H1 (cell line): ENCODE results near the gene SYPL1. TPM values are rescaled to one million over a fixed set of nuclear protein-coding genes. Genes with fewer than 3 reads are reported as not detected.

Experiments
- CTCF ChIA-PET: fragments of 300-600 bp; sonication (Branson Sonifier 250); formaldehyde crosslinking; loops from one replicate; lab custom pipeline; 2021; ENCODE audit not compliant: partially characterized antibody; lab: Charles Lee
- POLR2A ChIA-PET: fragments of 300-600 bp; sonication (Branson Sonifier 250); formaldehyde crosslinking; loops from one replicate; lab custom pipeline; 2021; ENCODE audit warnings: inconsistent platforms; ENCODE audit not compliant: partially characterized antibody; lab: Charles Lee
- DNase-seq, 2 experiments: peaks; one replicate each; pipeline versions ENCODE4 v3.0.0 to v3.0.0-alpha.2; 2010 to 2022; ENCODE audit warnings: low spot score in 2 of 2, low read depth in 1 of 2, mixed read lengths in 1 of 2
- FAIRE-seq: peaks from 2 replicates; lab custom pipeline; 2011; peaks lifted over from hg19 to GRCh38; lab: Jason Lieb, UNC
- H2AFZ ChIP-seq: 2 replicates; pipeline ENCODE4 v1.8.1; 2012; ENCODE audit warnings: low read length, inconsistent platforms
- H2AK5ac ChIP-seq: 2 replicates; pipeline ENCODE4 v1.6.1; 2013; ENCODE audit warnings: low read depth, low read length
- H2BK120ac ChIP-seq: replicated peaks from 2 replicates; pipeline ENCODE3; 2013; ENCODE audit warnings: low read depth, low read length, inconsistent platforms
- H2BK12ac ChIP-seq: 2 replicates; pipeline ENCODE4 v1.6.1; 2013; ENCODE audit warnings: low read depth, low read length
- H2BK15ac ChIP-seq: 2 replicates; pipeline ENCODE4 v1.6.1; 2013; ENCODE audit warnings: low read length
- H2BK20ac ChIP-seq: 2 replicates; pipeline ENCODE4 v1.6.1; 2013; ENCODE audit warnings: low read length
- H2BK5ac ChIP-seq: 2 replicates; pipeline ENCODE4 v1.6.1; 2013; ENCODE audit warnings: low read depth, low read length
- H3K14ac ChIP-seq: 2 replicates; pipeline ENCODE4 v1.6.1; 2013; ENCODE audit warnings: inconsistent platforms; ENCODE audit not compliant: insufficient read length
- H3K18ac ChIP-seq: 2 replicates; pipeline ENCODE4 v1.6.1; 2013; ENCODE audit warnings: low read length; ENCODE audit errors: extremely low read depth
- H3K23ac ChIP-seq: 2 replicates; pipeline ENCODE4 v1.6.1; 2013; ENCODE audit warnings: inconsistent platforms; ENCODE audit not compliant: insufficient read length
- H3K23me2 ChIP-seq: 2 replicates; pipeline ENCODE4 v1.6.1; 2013; ENCODE audit warnings: low read depth, low read length
- H3K27ac ChIP-seq: 2 replicates; pipeline ENCODE4 v1.6.1; 2011; ENCODE audit warnings: low read depth, low read length, inconsistent platforms
- H3K27me3 ChIP-seq, 4 experiments: replicated peaks in 1 of 4; 1 replicate in 1 of 4; 2 replicates in 3 of 4; pipeline versions ENCODE4 v1.6.1 to v1.8.1; 2011 to 2013; ENCODE audit warnings: low read length in 3 of 4, mild to moderate bottlenecking in 3 of 4, inconsistent platforms in 2 of 4, mixed read lengths in 2 of 4, moderate library complexity in 1 of 4; ENCODE audit not compliant: control insufficient read depth in 3 of 4, insufficient read depth in 3 of 4; ENCODE audit errors: extremely low read depth in 1 of 4
- H3K36me3 ChIP-seq, 4 experiments: 2 replicates each; pipeline versions ENCODE4 v1.6.1 to v1.8.1; 2011 to 2013; ENCODE audit warnings: mild to moderate bottlenecking in 4 of 4, low read length in 3 of 4, moderate library complexity in 2 of 4, control low read depth in 1 of 4, inconsistent platforms in 1 of 4; ENCODE audit not compliant: insufficient read depth in 4 of 4, control insufficient read depth in 2 of 4
- H3K4ac ChIP-seq: replicated peaks from 2 replicates; pipeline ENCODE3; 2013; ENCODE audit warnings: low read length, low read depth, mixed read lengths, inconsistent platforms; ENCODE audit not compliant: insufficient read length
- H3K4me1 ChIP-seq, 4 experiments: replicated peaks in 1 of 4; 1 replicate in 1 of 4; 2 replicates in 3 of 4; pipeline versions ENCODE4 v1.6.1 to v1.8.1; 2011 to 2013; ENCODE audit warnings: low read length in 3 of 4, inconsistent platforms in 2 of 4, mixed read lengths in 1 of 4; ENCODE audit not compliant: insufficient read depth in 4 of 4, control insufficient read depth in 3 of 4
- H3K4me2 ChIP-seq, 2 experiments: 2 replicates each; pipeline versions ENCODE4 v1.6.1 to v1.8.1; 2011 to 2013; ENCODE audit warnings: low read depth in 2 of 2, low read length in 2 of 2, control low read depth in 1 of 2, inconsistent platforms in 1 of 2, mild to moderate bottlenecking in 1 of 2; ENCODE audit not compliant: insufficient read depth in 1 of 2
- H3K4me3 ChIP-seq, 4 experiments: fragments of 200-600, 300-600 bp in 1 of 4; sonication (generic), shearing (Covaris generic), sonication (Bioruptor Twin) in 1 of 4; 2 replicates each; pipeline versions ENCODE4 v1.5.1 to v1.8.1; 2011 to 2016; ENCODE audit warnings: low read length in 4 of 4, low read depth in 3 of 4, control low read depth in 2 of 4, inconsistent platforms in 2 of 4, mild to moderate bottlenecking in 2 of 4, mixed read lengths in 1 of 4, moderate library complexity in 1 of 4; ENCODE audit not compliant: insufficient read depth in 2 of 4; ENCODE audit errors: extremely low read depth in 1 of 4
- H3K56ac ChIP-seq: replicated peaks from 2 replicates; pipeline ENCODE3; 2013; ENCODE audit warnings: low read depth, mild to moderate bottlenecking, mixed read lengths, low read length, inconsistent platforms; ENCODE audit not compliant: insufficient read length
- H3K79me1 ChIP-seq: 2 replicates; pipeline ENCODE4 v1.6.1; 2013; ENCODE audit warnings: low read depth, low read length, control low read depth
- H3K79me2 ChIP-seq, 2 experiments: 2 replicates each; pipeline versions ENCODE4 v1.6.1 to v1.8.1; 2012 to 2013; ENCODE audit warnings: low read length in 2 of 2, mild to moderate bottlenecking in 2 of 2, inconsistent platforms in 1 of 2; ENCODE audit not compliant: insufficient read depth in 2 of 2, control insufficient read depth in 1 of 2
- H3K9ac ChIP-seq, 4 experiments: replicated peaks in 1 of 4; 1 replicate in 1 of 4; 2 replicates in 3 of 4; pipeline versions ENCODE4 v1.6.1 to v1.8.1; 2011 to 2013; ENCODE audit warnings: low read depth in 3 of 4, low read length in 3 of 4, control low read depth in 2 of 4, mild to moderate bottlenecking in 2 of 4, moderate library complexity in 2 of 4, inconsistent platforms in 1 of 4; ENCODE audit errors: extremely low read depth in 1 of 4
- H3K9me3 ChIP-seq, 2 experiments: 2 replicates each; pipeline versions ENCODE4 v1.6.1 to v1.8.1; 2012 to 2013; ENCODE audit warnings: mild to moderate bottlenecking in 2 of 2, moderate library complexity in 2 of 2, control low read depth in 1 of 2, inconsistent platforms in 1 of 2, low read depth in 1 of 2, low read length in 1 of 2, mixed read lengths in 1 of 2; ENCODE audit not compliant: insufficient read depth in 2 of 2
- H4K20me1 ChIP-seq, 2 experiments: replicated peaks in 1 of 2; 2 replicates each; pipeline versions ENCODE3 to v1.8.1; 2011 to 2013; ENCODE audit warnings: inconsistent platforms in 2 of 2, low read length in 2 of 2, mild to moderate bottlenecking in 1 of 2; ENCODE audit not compliant: insufficient read depth in 2 of 2, control insufficient read depth in 1 of 2
- H4K5ac ChIP-seq: 2 replicates; pipeline ENCODE4 v1.6.1; 2013; ENCODE audit warnings: low read length, low read depth, mixed read lengths, inconsistent platforms; ENCODE audit not compliant: insufficient read length
- H4K8ac ChIP-seq: 2 replicates; pipeline ENCODE4 v1.8.0; 2013; ENCODE audit warnings: mild to moderate bottlenecking, moderate library complexity, low read length, inconsistent platforms; ENCODE audit not compliant: insufficient read depth; ENCODE audit errors: extremely low read depth
- H4K91ac ChIP-seq: replicated peaks from 2 replicates; pipeline ENCODE3; 2013; ENCODE audit warnings: low read length, mixed read lengths, inconsistent platforms; ENCODE audit not compliant: insufficient read length
- GABPA ChIP-seq: IDR thresholded peaks from 2 replicates; pipeline ENCODE4 v1.6.1; 2011; ENCODE audit warnings: mild to moderate bottlenecking, low read length, moderate library complexity, borderline replicate concordance; ENCODE audit not compliant: insufficient read depth
- HDAC2 ChIP-seq, 2 experiments: fragments of 300-600 bp in 1 of 2; sonication (generic) in 1 of 2; IDR thresholded peaks; 2 replicates each; pipeline ENCODE4 v1.6.1; 2011 to 2012; ENCODE audit warnings: low read depth in 2 of 2, low read length in 2 of 2, mild to moderate bottlenecking in 2 of 2, moderate library complexity in 2 of 2, borderline replicate concordance in 1 of 2, inconsistent platforms in 1 of 2
- JUN ChIP-seq: IDR thresholded peaks from 2 replicates; pipeline ENCODE4 v1.6.1; 2011; ENCODE audit warnings: low read depth, mild to moderate bottlenecking, improper control_type of control experiment, low read length
- KDM4A ChIP-seq: IDR thresholded peaks from one replicate; pipeline ENCODE4 v1.7.1; 2012; ENCODE audit warnings: low read depth, mild to moderate bottlenecking, moderate library complexity, low read length, inconsistent platforms; ENCODE audit not compliant: severe bottlenecking
- SP4 ChIP-seq: IDR thresholded peaks from 2 replicates; pipeline ENCODE4 v1.6.1; 2012; ENCODE audit warnings: low read length, inconsistent platforms
- SUZ12 ChIP-seq: fragments of 200-600 bp; sonication (generic); IDR thresholded peaks from 2 replicates; pipeline ENCODE4 v1.6.1; 2012; ENCODE audit warnings: mild to moderate bottlenecking, inconsistent platforms, low read length, moderate library complexity, mixed read lengths
- TAF7 ChIP-seq: optimal IDR thresholded peaks from 2 replicates; pipeline ENCODE3; 2011; ENCODE audit warnings: low read depth, mild to moderate bottlenecking, inconsistent platforms, low read length, moderate library complexity, borderline replicate concordance
- TCF12 ChIP-seq: IDR thresholded peaks from 2 replicates; pipeline ENCODE4 v1.6.1; 2011; ENCODE audit warnings: low read depth, mild to moderate bottlenecking, low read length
- YY1 ChIP-seq: IDR thresholded peaks from 2 replicates; pipeline ENCODE4 v1.6.1; 2011; ENCODE audit warnings: low read depth, mild to moderate bottlenecking, low read length
- WGBS, 2 experiments: shearing (Covaris generic) in 1 of 2; methylation state at CpG; one replicate each; pipeline versions ENCODE4 v1.1.6 to v1.1.7; 2013 to 2015; ENCODE audit warnings: low lambda C conversion rate in 2 of 2, mixed read lengths in 2 of 2, inconsistent platforms in 1 of 2, low coverage in 1 of 2, missing lambda C conversion rate in 1 of 2; ENCODE audit not compliant: insufficient replicate concordance in 2 of 2, insufficient coverage in 1 of 2, insufficient read length in 1 of 2; ENCODE audit errors: extremely low coverage in 1 of 2, missing lambda C conversion rate in 1 of 2; 5-methylcytosine and 5-hydroxymethylcytosine counted together
- polyA plus RNA-seq, 7 experiments: library from polyadenylated mRNA; depleted of rRNA in 3 of 7; stranded (reverse) in 5 of 7; unstranded in 2 of 7; fragments of >200 nt in 5 of 7; fragments of 200-250 nt in 2 of 7; gene quantifications; 1 replicate in 5 of 7; 2 replicates in 1 of 7; 4 replicates in 1 of 7; pipeline versions ENCODE4 v1.2.1 to v1.2.3, GENCODE V29; 2011 to 2013; ENCODE audit warnings: missing spikeins in 2 of 7, mixed read lengths in 2 of 7
- total RNA-seq: library from RNA; stranded (reverse); fragmentation: NEBNext Ultra II Directional; extraction: Animal tissue kit (Norgen Biotek cat#: 25700); gene quantifications from 2 replicates; pipeline ENCODE4 v1.2.1, GENCODE V29; 2021

Gene SYPL1
- total and polyA plus RNA-seq, 2 of the 8 experiments (the other 6 are each of a cell fraction or from before 2014, with no cell fraction given) = 44.9 to 57.7 TPM

DNA sequence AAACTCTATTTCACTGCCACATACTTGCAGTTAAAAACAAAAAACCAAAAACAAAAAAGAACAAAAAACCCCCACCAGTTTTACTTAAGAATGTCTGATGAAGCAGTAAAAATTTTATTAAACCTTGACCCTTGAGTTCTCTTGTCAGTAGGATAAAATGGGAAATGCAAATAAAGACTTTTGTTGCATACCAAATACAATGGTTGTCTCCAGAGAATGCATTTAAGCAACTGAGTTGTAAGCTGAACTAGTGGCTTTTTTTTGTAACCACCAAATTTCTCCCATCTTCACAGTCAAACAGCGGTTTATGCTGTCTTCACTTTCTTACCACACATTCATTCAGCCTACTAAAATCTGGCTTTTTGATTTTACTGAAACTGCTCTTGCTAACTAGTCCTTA lies 3.1 kb downstream of the SYPL1 start:
- Histone ChIP-seq H3K9me3 (no peaks in the 10 kb centered on the region), H3K27ac (no peak overlapping the region), H3K36me3 (no peaks in the 10 kb centered on the region; a peak in 3 of 8 replicates), H3K4me2 (peak overlapping the region; percentile 7 to 46), H2AK5ac (no peak overlapping the region), H3K79me1 (no peaks in the 10 kb centered on the region), H4K5ac (no peak overlapping the region), H2BK12ac (no peak overlapping the region), H3K4me1 (peaks cover 0 to 22% (median 12%) of the 10 kb centered on the region in 4 experiments; a peak in 4 of 7 replicates), H3K4me3 (peak overlapping the region in 1 of 4 experiments; percentile 79; a peak in 2 of 8 replicates), H3K18ac (no peak overlapping the region), H3K23ac (no peak overlapping the region), H3K23me2 (peaks cover 5% of the 10 kb centered on the region; the same call in 1 of the 2 replicates), H3K56ac (no peak overlapping the region), H2BK20ac (no peak overlapping the region), H3K9ac (no peak overlapping the region), H4K20me1 (peaks cover 0 to 7% of the 10 kb centered on the region in 2 experiments), H2BK15ac (no peak overlapping the region), H2BK120ac (no peak overlapping the region), H3K79me2 (peaks cover 0 to 69% of the 10 kb centered on the region in 2 experiments; a peak in 2 of 4 replicates), H2BK5ac (no peak overlapping the region), H3K14ac (no peak overlapping the region), H2AFZ (no peak overlapping the region), H3K27me3 (no peaks in the 10 kb centered on the region), H4K8ac (no peak overlapping the region), H3K4ac (no peak overlapping the region), H4K91ac (no peak overlapping the region)
- TF ChIP-seq HDAC2 (IDR thresholded peaks at IDR 0.05; ENCODE audit: borderline replicate concordance in 1 of 2, low read depth in 2 of 2, low read length in 2 of 2) (no peak), TAF7 (no peak), JUN (no peak), GABPA (no peak), YY1 (no peak), TCF12 (no peak), KDM4A (no peak), SUZ12 (no peak), SP4 (no peak)
- ChIA-PET POLR2A (no interaction called here), CTCF (interaction anchor here (0.8 to 1.3 kb wide), 3 partner anchors 26 to 51 kb away, joined by 3 to 4 read pairs (median 4); no protein-coding TSS in a partner anchor)
- FAIRE-seq = no peak
- DNase-seq = no peak
- WGBS, 2 experiments = 61% methylated on average over 1 of the region's 1 CpG; no CpG with 5 or more reads in 1 of the 2 experiments
